GM19397 (cell line): Measurements from ENCODE around the gene ANO9.
"Not testable (repeated sequence)": the region's sequence is repeated elsewhere in the genome, so short reads cannot be mapped to it uniquely, and the experiment has no call there.

Experiments
- ATAC-seq: cut with Tn5 transposase; IDR thresholded peaks from one replicate; pipeline ENCODE4 v1.9.1; 2021; ENCODE audit warnings: mild to moderate bottlenecking, moderate library complexity; ENCODE audit not compliant: unreplicated experiment

ANO9 gene

DNA sequence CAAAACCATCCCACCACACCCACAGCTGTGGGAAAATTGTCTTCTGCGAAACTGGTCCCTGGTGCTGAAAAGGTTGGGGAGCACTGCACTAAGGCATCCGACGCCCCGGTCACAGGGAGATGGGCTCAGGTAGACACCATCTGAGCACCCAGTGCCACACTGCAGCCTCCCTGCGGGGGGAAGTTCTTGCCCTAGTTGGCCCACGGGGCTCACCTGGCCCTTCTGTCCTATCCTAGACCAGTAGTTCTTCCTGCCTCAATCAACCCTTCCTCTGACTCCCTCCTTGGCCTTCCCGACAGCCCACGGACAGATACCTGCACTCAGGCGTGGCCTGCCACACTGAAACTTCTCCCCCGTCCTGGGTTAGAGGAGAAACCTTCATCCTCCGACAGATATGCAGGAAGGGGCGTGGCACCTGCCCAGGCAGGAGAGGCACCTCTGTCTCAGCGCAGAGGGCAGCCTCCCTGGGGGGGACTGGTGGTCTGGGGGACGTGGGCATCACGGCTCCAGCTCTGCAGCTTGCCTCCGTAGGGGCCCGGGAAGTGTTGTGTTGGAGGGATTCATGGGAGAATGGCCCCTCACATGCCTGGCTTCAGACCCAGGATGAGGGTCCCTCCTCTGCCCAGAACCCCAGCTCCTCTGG is 4.5 kb downstream of the ANO9 start:
- no peak for ATAC-seq

DNA sequence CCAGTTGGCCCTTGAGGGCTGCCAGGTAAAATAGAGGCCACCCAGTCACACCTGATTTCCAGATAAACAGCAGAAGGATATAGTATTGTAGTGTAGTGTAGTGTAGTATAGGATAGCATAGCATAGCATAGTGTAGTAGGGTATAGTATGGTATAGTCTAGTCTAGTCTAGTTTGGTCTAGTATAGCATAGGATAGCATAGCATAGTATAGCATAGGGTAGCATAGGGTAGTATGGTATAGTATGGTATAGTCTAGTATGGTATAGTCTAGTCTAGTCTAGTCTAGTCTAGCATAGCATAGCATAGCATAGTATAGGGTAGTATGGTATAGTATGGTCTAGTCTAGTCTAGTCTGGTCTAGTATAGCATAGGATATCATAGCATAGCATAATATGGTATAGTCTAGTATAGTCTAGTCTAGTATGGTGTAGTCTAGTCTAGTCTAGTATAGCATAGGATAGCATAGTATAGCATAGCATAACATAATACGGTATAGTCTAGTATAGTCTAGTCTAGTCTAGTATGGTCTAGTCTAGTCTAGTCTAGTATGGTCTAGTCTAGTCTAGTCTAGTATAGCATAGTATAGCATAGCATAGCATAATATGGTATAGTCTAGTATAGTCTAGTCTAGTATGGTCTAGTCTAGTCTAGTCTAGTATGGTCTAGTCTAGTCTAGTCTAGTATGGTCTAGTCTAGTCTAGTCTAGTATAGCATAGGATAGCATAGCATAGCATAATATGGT is 6.6 kb downstream of the ANO9 start:
- not testable (repeated sequence) for ATAC-seq

DNA sequence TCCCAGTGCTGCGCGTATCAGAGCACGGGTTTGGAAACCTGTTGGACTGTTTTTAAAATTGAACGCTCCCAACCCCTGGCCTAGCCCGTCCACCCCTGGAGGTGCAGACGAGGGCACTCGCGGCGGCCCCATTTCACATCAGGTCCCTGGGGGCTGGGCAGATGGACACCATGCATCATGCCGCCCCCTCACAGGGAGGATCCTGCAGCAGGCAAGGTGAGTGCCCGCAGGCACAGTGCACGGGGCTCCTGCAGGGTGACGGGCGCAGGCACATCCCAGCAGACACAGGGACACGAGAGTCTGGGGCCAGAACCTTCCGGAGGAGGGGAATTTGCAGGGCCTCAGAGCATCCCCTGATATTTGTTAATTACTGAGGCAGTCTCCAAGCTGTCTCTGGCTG is 7.3 kb downstream of the ANO9 start:
- no peak for ATAC-seq

DNA sequence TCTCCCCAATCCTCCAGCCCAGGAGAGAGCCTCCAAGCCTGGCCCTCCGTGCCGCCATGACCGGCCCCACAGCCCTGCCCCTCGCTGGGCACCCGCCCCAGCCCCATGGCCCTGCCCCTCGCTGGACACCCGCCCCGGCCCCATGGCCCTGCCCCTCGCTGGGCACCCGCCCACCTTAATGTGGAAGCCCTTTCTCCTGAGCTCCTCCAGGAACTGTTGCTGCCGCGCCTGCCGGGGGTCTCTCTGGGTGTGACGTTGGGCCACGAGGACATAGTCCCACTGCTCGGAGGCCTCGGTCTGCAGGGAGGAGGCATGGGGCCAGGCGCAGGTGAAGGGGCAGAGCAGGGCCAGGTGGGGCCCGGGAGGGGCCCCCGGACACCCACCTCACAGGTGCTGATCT is 8.2 kb downstream of the ANO9 start:
- ATAC-seq = no peak

DNA sequence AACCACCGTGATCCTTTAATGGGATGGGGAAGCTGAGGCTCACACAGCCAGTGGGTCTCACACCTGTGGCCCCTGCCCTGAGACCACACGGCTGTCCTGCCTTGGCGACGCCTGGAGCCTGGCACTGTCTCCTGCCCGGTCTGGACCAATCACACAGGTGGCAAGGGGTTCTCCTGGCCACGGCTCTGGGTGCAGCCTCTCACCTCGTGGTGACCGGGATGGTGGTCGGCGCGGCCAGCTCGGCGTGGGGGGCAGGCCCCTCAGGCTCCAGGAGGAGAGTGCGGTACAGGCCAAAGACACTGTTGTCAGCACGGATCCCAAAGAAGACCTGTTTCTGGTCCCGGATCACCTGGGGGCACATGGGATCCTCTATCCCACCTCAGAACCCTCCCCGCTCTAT is 8.7 kb downstream of the ANO9 start:
- no peak for ATAC-seq

DNA sequence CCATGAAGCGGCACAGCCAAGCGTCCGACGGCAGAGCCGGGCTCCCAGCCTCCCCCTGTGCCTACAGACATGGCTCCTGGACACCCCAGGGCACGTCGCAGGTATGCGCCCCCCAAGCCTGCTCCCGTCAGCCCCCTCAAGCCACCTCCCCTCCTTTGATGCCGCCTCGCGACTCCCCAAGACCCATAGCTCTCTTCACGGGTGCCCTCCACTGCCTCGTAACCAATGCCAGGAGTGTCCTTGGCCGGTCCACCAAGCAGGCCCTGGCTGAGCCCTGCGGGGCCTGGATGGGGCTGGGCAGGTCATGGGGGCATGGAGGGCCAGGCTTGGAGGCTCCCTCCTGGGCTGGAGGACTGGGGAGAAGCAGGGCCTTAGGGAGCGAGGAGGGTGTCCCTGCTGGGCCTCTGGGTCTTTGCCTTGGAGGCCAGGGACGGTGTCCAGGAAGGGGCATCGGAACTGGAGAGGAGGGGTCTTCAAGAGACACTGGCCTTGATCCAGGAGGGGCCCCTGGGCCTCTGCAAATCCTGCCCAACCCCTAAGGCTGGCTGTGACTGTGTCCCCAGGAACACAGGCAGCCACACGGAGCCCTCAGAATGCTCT is 9.2 kb downstream of the ANO9 start:
- ATAC-seq = no peak

DNA sequence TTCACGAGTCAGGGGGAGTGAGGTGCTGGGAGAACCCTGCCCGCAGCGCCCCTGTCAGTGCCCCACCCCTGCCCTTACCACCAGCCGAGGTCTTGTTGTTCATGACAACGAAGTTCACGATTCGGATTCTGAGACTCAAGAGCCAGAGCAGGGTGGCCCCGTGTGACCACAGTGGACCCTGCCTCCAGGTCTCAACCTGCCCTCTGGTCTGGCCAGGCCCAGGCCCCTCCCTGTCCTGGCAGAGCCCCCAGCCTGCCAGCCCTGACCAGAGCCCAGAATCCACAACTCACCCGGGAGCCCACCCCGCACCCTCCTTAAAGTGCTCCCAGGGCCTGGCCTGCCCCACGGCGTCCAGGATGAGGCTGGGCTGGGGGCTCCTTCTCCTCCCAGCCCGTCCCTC is 9.9 kb downstream of the ANO9 start:
- ATAC-seq = no peak

DNA sequence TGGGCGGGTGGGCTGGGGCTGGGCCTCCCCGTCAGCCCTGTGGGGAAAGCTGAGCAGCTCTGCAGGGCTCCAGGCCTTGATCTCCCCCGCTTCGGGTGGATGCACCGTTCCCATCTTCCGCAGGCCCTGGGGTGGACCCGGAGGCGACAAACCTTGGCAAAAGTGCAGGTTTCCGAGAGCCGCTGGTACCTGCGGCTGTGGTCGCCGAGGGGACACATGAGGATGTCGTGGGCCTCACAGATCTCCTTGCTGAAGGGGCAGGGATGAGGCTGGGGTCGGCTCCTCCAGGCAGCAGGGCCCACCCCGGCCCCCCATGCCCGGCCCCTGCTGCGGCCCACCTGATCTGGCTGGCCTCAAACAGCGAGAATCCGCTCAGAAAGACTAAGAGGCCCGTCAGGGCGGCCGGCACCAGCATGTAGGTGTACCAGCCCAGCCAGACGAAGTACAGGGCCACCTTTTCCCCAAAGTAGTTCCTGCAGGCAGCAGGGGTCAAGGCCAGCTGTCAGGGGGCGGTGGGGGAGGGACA is 11.8 kb downstream of the ANO9 start:
- no peak for ATAC-seq

DNA sequence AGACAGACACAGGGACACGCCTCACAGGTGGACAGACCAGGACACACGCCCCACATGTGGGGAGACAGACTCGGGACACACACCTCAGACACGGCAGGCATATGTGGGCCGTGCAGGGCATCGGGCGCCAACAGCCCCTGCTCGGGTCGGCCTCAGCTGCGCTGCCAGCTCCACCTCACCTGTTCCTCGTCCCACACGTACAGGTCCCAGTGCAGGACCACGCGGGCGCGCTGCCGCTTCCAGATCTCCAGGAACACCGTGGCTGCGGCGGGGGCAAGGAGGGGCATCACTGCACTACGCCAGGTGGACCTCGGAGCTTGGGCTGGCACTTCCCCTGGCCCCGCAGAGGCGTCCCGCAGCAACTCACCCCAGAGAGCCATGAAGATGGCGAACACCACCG is 12.4 kb downstream of the ANO9 start:
- ATAC-seq = no peak

DNA sequence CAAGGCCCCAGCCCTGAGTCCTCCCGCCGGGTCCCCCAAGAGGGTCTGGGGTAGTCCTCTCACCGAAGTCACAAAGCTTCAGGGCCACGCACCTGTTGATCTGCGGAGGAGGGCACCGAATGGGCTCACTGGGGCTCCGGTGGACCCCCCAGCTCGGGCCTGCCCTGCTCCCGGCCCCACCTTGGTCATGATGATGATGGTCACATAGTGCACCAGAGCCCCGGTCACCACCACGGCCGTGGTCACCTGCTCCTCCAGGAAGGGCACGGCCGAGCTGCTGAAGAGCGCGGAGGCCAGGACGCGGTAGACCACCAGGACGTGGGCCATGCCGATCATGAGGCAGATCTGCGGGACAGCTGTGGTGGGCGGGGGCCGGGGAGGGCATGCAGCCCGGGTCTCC is 13.5 kb downstream of the ANO9 start:
- no peak for ATAC-seq

DNA sequence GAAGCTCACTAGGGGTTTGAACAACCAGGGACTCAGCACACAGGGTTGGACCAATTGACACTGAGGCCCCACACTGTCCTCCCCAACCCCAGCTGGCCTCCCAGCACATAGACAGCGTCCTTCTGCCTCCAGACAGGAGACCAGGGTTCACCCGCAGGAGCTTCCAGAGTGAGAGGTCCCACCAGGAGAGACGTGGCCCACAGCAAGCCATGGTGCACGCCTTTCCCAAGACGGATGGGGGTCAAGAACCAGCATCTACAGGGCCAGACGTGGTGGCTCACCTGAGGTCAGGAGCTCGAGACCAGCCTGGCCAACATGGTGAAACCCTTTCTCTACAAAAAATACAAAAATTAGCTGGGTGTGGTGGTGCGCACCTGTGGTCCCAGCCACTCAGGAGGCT is 15.0 kb downstream of the ANO9 start:
- no peak for ATAC-seq

DNA sequence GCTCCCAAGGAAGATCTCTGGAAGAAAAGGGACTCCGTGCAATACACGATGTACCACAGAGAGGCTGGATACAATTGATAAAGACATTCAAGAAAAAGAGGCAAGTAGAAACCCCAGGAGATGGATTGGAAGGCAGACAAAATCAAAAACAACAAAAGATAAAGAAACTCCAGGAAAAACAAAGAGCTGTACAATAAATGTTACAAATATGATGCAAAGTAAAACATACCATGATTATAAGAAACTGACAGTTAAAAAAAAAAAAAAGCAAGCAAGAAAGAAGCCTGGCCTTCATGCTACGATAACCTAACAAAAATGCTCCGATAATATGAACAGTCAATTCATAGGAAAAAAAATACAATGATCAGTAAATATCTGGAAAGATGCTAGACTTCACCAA is 16.5 kb downstream of the ANO9 start:
- ATAC-seq = no peak

DNA sequence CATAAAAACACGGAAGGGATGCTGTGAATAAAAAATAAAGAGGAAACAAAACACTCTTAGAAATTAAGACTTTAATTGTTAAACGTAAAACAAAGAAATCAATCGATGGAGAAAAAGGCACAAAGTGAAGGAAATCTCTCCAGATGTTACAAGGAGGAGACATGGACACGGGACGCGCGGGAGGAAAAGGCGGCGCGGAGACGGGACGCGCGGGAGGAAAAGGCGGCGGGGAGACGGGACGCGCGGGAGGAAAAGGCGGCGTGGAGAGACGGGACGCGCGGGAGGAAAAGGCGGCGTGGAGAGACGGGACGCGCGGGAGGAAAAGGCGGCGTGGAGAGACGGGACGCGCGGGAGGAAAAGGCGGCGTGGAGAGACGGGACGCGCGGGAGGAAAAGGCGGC is 17.0 kb downstream of the ANO9 start:
- ATAC-seq = not testable (repeated sequence)

DNA sequence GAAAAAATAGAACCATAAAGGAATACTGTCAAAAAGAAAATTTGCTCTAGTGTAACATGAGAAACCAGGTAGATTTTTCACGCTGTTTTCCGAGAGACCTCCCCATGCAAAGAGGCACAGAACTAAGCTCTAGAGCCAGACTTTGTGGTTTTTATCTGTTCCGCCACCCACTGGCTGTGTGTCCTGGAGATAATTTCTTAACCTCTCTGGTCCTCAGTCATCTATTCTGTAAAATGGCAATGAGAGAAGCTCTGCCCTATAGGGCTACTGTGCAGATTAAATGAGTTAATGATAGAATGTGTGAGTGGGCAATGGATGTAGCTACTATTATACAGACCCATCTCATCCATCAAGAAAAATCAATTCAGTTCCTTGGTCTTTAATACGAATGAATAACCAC is 17.6 kb downstream of the ANO9 start:
- no peak for ATAC-seq

DNA sequence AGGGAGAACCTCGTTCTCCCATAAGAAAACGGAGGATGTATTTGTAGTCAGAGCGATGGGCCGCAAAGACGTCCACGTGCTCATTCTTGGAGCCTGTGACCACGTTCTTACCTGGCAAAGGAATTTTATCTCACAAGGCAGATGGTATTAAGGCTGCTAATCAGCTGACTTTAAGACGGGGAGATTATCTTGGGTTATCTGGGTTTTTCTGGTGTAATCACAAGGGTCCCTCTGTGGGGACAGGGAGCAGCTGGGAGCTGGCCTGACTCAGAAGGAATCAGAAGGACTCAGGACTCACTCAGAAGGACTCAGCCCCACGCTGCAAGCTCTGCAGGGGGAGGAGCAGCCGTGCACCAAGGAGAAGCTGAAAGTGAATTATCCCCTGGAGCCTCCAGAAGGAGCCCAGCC is 19.6 kb downstream of the ANO9 start:
- no peak for ATAC-seq

DNA sequence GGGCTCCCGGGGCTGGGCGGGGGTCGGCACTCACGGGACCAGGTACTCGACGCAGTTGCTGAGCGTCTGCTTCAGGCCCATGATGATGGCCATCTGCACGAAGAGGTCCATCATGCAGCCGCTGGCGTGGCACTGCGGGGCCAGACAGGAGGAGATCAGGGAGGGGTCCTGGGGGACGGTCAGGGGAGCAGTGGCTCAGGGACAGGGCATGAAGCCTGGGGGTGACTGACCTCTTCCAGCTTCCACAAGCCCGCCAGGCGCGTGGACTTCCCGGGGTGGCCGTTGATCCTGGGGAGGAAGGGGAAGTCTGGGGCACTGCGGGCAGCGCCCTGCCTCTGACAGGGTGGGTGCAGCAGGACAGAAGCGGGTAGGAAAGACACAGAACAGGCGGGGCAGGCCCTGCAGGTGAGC is 20.9 kb downstream of the ANO9 start:
- ATAC-seq = no peak

DNA sequence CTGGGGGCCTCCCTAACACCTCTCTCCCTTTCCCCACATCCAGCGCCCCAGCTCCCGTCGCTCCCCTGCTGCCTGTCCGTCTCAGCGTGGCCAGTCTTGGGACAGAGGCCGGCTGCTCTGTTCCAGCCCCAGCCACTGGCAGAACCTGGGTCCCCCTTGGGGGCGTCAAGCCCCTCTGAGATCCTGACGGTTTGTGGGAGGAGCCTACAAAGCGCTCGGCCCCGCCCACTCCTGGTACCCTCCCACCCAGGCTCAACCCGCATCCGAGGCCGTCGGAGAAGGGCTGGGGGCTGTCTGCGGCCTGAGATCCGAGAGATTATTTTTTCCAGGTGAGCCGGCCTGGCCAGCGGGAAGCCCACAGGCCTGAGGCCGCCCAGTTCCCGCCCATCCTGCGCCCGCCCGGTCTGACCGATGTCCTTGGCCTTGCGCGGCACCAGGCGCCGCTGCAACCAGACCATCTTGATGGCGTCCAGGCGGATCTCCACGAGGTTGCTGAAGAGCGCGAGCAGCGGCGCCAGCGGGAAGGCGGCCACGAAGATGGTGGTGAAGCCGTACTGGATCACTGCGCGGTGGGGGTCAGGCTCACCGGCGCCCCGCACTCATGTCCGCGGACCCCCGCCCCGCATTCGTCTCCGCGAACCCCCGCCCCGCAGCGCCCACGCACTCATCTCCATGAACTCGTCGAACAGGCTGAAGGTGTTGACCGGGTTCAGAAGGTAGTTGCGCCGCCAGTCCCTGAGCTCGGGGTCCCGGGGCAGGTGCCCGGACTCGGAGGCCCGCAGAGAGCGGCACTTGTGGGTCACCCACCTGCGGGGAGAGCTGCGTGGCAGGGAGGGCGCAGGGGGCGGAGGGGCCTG is 21.5 kb downstream of the ANO9 start:
- no peak for ATAC-seq

DNA sequence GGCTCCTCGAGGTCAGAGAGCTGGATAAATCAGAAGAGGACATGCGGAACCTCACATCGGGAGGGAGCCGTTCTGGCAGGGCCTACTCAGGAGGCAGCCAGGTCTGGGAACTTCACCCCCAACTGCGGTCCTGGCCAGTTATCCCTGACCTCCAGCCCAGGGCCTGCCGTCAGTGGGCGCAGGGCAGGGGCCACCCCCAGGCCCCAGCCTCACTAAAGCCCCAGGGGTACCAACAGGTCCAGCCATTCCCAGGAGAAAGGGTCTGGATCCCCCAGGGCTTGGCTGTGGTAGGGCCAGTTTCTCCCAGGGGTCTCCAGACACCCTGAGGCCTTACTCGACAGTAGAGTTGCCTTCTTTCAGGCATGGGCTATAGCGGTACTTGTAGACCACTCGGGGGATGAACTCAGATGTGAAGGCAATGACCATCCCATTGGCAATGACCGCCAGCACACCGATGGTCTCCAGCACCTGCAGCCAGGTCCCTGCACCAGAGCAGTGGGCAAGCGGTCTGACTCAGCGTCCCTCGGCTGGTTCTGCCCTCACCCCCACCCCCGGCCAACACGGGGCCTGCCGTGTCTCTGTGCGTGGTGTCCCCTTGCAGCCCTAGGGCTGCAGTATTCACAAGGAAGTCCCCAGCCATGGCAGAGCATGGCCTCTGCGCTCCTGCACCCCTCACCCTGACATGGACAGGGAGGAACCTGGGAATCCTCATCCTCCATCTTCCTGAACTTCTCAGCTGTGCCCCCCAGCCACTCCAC is 22.4 kb downstream of the ANO9 start:
- ATAC-seq = no peak

DNA sequence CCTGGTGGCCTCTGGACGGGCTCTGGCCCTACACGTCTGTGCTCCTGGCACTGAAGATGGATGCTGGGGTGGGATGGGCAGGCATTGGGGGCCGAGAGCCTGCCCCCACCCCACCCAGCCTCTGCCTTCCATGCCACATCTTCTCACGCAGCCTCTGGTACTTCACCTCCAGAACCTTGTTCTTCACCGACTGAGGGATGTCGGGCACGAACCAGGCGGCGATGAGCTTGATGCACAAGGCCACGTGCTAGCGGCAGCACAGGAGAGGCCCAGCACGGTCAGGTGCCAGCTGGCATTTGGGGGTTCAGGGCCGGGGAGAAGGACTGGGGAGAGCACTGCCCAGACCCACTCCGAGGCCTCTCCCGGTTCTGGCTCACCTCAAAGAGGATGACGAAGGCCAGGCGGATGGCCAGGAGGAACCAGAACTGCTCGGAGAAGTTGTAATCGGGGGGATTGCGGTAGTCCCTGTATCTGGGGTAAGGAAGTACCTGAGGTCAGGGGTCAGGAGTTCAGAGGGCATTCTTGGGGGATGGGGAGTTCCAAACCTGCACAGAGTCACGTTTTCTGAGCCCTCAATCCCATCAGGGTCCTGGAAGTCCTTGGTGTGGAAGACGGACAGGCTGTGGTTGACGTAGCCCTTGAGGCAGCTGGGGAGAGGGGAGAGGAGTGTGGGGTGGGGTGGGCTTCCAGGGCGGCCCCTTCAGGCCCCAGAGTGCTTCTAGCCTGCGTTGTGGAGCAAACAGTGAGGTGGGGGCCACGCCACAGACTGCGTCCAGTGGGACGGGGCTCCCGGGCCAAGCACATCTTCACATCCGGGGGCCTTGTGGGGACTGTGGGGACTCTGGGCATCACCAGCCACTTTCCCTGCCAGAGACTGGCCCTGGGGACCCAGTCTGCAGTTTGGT is 23.2 kb downstream of the ANO9 start:
- no peak for ATAC-seq
